Hematopoietic multipotent progenitor cell treated with erythropoietin and hydrocortisone succinate and interleukin-3 and kit ligand, for 4 days (in vitro differentiated cells): ENCODE measurements around the gene PLEK2.
A peak's percentile ranks its signal among the peaks of the same experiment; 100 is the strongest.
"Not testable (repeated sequence)": the region's sequence is repeated elsewhere in the genome, so short reads cannot be mapped to it uniquely, and the experiment has no call there.

Experiments used
- DNase-seq: peaks from one replicate; pipeline ENCODE4 v3.0.0-alpha.2; 2015

Gene PLEK2, protein sequence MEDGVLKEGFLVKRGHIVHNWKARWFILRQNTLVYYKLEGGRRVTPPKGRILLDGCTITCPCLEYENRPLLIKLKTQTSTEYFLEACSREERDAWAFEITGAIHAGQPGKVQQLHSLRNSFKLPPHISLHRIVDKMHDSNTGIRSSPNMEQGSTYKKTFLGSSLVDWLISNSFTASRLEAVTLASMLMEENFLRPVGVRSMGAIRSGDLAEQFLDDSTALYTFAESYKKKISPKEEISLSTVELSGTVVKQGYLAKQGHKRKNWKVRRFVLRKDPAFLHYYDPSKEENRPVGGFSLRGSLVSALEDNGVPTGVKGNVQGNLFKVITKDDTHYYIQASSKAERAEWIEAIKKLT

DNA sequence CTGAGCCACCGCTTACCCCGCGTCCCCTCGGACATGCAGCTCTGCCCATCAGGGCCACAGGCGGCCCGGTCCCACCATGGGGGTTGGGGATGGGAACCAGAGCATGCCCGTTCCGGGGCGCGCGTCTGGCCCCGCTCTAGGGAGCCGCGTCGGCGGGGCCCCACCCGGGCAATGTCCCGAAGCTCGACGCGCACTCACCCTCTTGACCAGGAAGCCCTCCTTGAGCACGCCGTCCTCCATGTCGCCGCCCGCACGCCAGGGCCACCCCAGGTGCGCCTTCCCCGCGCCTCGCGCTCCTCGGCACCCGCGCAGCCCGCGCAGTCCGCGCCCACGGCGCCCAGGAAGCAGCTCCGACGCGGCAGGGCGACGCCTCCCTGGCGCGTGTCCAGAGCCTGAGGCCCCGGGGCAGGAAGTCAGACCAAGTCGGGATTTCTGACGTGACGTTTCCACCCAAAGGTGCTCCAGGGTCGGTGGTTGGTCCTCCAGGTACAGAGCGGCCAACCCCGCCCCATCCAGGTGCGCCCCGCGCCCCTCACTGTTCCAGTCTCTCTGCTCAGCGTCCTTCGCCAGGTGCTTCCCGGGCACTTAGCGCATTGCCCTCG is at the start of gene PLEK2:
TSS of gene PLEK2 (minus strand) at position 346 of the 602 bp plus-strand sequence. CDS start at position 240, 106 bp downstream.
- DNase-seq, result peak; percentile 53

GRCh38 chr14:67461341-67461985 is 49.5 kb upstream of the PLEK2 start:
- no peak for DNase-seq

DNA sequence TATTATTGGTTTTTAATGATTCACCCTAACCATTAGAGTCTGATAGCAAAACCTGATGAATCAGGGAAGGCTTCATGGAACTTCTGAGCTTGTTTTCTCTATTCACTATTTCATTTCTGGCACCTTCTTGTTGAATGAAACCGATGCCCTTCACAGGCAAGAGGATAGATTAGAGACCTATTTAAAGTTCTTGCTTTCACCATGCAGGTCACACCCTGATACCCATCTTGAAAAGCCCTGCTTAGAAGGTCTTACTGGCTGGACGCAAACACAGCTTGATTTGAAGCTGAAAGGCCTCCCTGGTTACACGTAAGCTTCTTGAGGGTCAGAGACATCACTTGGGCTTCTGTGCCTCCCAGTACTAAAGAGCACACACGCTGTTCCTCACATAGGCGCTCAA is 47.4 kb upstream of the PLEK2 start:
- DNase-seq, result no peak

- DNase-seq, result no peak
Observed at GRCh38 chr14:67457782-67458181, 45.8 kb upstream of the PLEK2 start.

- no peak for DNase-seq
Observed at GRCh38 chr14:67456732-67457131, 44.8 kb upstream of the PLEK2 start.

- DNase-seq, result peak; percentile 15
Observed at GRCh38 chr14:67453575-67454300, 41.8 kb upstream of the PLEK2 start.

DNA sequence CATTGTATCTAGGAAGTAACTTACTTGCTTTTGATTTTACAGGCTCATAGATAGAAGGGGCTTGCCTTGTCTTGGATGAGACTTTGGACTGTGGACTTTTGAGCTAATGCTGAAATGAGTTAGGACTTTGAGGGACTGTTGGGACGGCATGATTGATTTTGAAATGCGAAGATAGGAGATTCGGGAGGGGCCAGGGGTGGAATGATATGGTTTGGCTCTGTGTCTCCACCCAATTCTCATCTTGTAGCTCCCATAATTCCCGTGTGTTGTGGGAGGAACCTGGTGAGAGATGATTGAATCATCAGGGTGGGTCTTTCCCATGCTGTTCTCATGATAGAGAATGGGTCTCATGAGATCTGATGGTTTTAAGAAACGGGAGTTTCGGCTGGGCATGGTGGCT is 39.7 kb upstream of the PLEK2 start:
- DNase-seq, result not testable (repeated sequence)

GRCh38 chr14:67449096-67449495 is 37.1 kb upstream of the PLEK2 start:
- DNase-seq, result no peak

GRCh38 chr14:67447033-67447381 is 35.0 kb upstream of the PLEK2 start:
- DNase-seq, result no peak

DNA sequence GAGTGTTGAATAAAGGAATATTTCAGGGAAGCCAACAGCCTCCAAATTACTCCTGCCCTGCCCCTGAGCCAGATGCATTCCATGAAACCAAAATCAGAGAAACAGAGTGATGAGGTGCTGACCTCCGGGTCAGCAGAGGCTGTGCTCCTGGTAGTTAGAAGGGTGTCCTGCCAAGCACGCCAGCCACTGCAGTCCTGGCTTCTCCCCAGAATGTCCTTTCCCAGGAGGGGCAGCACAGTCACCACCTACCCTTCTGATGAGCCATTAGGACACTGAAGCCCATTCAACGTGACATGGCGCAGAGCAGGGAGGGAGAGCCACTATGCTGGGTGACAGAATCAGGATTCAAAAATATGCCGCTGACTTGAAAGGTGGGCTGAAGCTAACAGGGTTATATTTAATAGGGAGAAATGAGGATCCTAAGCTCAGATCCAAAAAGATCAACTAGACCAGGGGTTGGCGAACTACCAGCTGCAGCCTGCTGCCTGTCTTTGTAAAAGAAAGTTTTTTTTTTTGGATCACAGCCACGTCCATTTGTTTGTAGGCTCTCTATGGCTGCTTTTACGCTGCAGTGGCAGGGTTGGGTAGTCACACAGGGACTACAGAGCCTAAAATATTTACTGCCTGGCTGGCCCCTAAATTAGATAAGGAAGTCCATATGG is 34.5 kb upstream of the PLEK2 start:
- DNase-seq, result no peak

DNA sequence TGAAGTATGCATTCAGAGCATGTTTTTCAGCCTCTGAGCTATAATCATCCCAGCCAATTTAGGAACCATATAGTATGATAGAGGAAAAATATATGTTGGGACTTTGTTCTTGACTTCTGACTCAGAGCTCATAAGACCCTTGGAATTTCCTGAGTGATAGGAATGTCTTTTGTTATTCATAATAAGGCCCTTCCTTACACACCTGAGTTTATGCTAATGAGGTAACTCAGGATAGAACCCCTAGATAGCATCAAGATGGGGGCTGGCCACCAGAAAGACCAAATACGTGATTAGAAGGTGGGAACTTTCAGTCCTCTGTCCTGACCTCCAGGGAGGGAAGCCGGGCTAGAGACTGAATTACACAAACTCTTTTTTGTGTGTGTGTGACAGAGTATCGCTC is 32.4 kb upstream of the PLEK2 start:
- DNase-seq, result no peak

GRCh38 chr14:67442139-67442906 is 30.4 kb upstream of the PLEK2 start:
- no peak for DNase-seq

DNA sequence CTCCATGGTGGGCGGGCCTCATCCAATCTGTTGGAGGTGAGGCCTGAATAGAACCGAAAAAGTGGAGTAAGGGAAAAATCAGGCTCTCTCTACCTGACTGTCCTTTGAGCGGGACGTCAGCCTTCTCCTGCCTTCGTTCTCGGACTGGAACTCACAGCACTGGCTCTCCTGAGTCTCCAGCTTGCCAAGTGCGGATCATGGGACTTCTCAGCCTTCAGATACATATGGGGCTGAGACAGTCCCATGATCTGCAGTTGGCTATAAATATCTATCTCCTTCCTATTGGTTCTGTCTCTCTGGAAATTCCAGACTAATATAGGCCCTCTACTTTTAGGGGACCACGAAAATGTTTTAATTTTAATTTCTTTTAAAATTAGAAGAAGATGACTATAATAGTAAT is 29.7 kb upstream of the PLEK2 start:
- DNase-seq, result no peak

DNA sequence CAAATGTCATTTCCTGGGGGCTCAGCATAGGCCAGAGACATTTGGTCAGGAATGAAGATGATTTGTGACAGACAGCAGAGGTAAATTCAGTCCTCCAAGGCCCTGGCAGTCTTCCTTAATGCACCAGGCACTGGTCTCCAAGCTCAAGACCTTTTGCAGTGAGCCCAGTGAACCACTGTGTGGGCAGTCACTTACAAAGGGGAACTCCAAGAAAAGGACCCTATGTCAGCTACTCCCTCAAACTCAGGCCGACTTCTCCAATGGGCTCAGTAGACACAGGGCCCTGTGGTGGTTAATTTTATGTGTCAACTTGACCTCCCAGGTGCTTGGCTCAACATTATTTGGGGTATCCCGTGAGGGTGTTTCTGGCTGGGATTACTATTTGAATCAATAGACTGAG is 29.3 kb upstream of the PLEK2 start:
- no peak for DNase-seq

GRCh38 chr14:67440513-67440912 is 28.5 kb upstream of the PLEK2 start:
- no peak for DNase-seq

- no peak for DNase-seq
Observed at GRCh38 chr14:67438969-67439368, 27.0 kb upstream of the PLEK2 start.

GRCh38 chr14:67436006-67436866 is 24.3 kb upstream of the PLEK2 start:
- DNase-seq, result no peak

DNA sequence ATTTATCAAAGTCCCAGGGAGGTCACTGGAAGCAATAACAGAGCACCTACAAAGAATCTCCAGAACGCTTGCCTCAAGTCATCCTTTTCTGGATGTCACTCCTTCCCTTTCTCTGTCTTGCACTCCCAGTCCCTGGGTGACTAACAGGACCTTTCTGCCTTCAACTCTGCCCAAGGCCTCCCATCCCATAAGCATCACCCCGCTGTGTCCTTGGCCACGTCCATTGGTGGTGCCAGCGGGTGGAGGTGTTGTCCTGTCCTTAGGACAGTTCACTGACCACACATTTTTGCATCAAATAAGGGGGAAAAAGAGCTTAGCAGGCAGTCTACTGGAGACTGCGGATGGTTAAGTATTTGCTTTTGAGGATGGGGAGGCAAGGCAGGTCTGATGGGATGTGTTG is 23.6 kb upstream of the PLEK2 start:
- DNase-seq, result no peak

DNA sequence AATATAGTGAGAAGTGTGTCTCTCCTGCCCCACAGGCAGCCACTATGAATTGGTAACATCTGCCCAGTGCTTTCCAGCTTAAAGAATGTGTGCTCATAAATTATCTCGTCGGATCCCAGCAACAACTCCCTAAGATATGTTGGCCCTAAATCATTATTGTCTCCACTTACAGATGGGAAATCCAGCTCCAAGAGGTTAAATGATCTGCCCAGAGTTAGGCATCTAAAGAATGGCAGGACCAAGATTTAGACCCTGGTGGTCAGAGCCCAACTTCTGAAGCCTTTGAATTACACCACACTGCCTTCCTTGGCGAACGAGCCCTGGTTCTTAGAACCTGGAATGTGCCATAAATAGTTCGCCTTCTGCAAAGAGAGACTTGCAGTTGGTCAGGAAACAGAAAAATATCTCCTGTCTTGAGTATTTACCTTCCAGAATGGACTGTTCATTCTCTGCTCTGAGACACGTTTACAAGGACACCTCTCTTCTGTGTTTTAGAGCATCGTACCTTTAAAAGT is 20.1 kb upstream of the PLEK2 start:
- no peak for DNase-seq

- no peak for DNase-seq
Observed at GRCh38 chr14:67429510-67430205, 17.7 kb upstream of the PLEK2 start.
